Measurements from ENCODE around the gene RFTN2.
"Not testable (repeated sequence)": the region's sequence is repeated elsewhere in the genome, so short reads cannot be mapped to it uniquely, and the experiment has no call there.

The RFTN2 gene

GRCh38 chr2:197674591-197674990 lies 796 bp downstream of the RFTN2 start:
- no peak for DNase-seq (ENCODE audit: low spot score)

- no peak for DNase-seq (ENCODE audit: low spot score)
Measured at GRCh38 chr2:197674060-197674459, 1.3 kb downstream of the RFTN2 start.

- DNase-seq (ENCODE audit: low spot score): no peak
Measured at GRCh38 chr2:197673606-197674005, 1.8 kb downstream of the RFTN2 start.

GRCh38 chr2:197673106-197673505 lies 2.3 kb downstream of the RFTN2 start:
- no peak for DNase-seq (ENCODE audit: low spot score)

GRCh38 chr2:197672371-197672893 lies 3.0 kb downstream of the RFTN2 start:
- peak; percentile 61 for DNase-seq (ENCODE audit: low spot score)

- DNase-seq (ENCODE audit: low spot score): no peak
Measured at GRCh38 chr2:197669077-197669476, 6.3 kb downstream of the RFTN2 start.

GRCh38 chr2:197668296-197668695 lies 7.1 kb downstream of the RFTN2 start:
- DNase-seq (ENCODE audit: low spot score): no peak

GRCh38 chr2:197666277-197666676 lies 9.1 kb downstream of the RFTN2 start:
- DNase-seq (ENCODE audit: low spot score): no peak

- DNase-seq (ENCODE audit: low spot score): no peak
Measured at GRCh38 chr2:197661626-197662025, 13.8 kb downstream of the RFTN2 start.

GRCh38 chr2:197657562-197657961 lies 17.8 kb downstream of the RFTN2 start:
- no peak for DNase-seq (ENCODE audit: low spot score)

- DNase-seq (ENCODE audit: low spot score): no peak
Measured at GRCh38 chr2:197647961-197648690, 27.3 kb downstream of the RFTN2 start.

GRCh38 chr2:197641666-197642065 lies 33.7 kb downstream of the RFTN2 start:
- no peak for DNase-seq (ENCODE audit: low spot score)

GRCh38 chr2:197640571-197641122 lies 34.7 kb downstream of the RFTN2 start:
- not testable (repeated sequence) for DNase-seq (ENCODE audit: low spot score)

- DNase-seq (ENCODE audit: low spot score): no peak
Measured at GRCh38 chr2:197633109-197633657, 42.2 kb downstream of the RFTN2 start.

- DNase-seq (ENCODE audit: low spot score): peak; percentile 70
Measured at GRCh38 chr2:197628043-197628500, 47.3 kb downstream of the RFTN2 start.

- no peak for DNase-seq (ENCODE audit: low spot score)
Measured at GRCh38 chr2:197626965-197627625, 48.3 kb downstream of the RFTN2 start.

GRCh38 chr2:197620133-197620532 lies 55.3 kb downstream of the RFTN2 start:
- DNase-seq (ENCODE audit: low spot score): no peak

- peak; percentile 77 for DNase-seq (ENCODE audit: low spot score)
Measured at GRCh38 chr2:197615016-197615652, 60.3 kb downstream of the RFTN2 start.

GRCh38 chr2:197614532-197614931 lies 60.9 kb downstream of the RFTN2 start:
- DNase-seq (ENCODE audit: low spot score): no peak

GRCh38 chr2:197613509-197613987 lies 61.8 kb downstream of the RFTN2 start:
- no peak for DNase-seq (ENCODE audit: low spot score)

GRCh38 chr2:197606180-197606579 lies 69.2 kb downstream of the RFTN2 start:
- no peak for DNase-seq (ENCODE audit: low spot score)
